ENCODE results near the gene RIN2.

GRCh38 chr20:19780261-19780660 is 22.2 kb downstream of the RIN2 start:
- TF ChIP-seq POLR2AphosphoS5 (IDR thresholded peaks at IDR 0.05; ENCODE audit: low read depth, low read length) (no peak), ATF3 (IDR thresholded peaks at IDR 0.05) (no peak), EZH2 (IDR thresholded peaks at IDR 0.05) (no peak), SIN3A (IDR thresholded peaks at IDR 0.05; ENCODE audit: low read depth) (no peak), YY1 (IDR thresholded peaks at IDR 0.05; ENCODE audit: extremely low read depth, insufficient replicate concordance, low read depth, low read length) (no peak), CTCF (IDR thresholded peaks at IDR 0.05 in 2 of 3, conservative IDR thresholded peaks at IDR 0.05 in 1 of 3; ENCODE audit: borderline replicate concordance in 1 of 3, insufficient read depth in 1 of 3, low read depth in 2 of 3, low read length in 2 of 3) (no peak), POLR2A (IDR thresholded peaks at IDR 0.05; ENCODE audit: borderline replicate concordance, extremely low read depth, insufficient read depth, insufficient read length) (no peak), FOSL1 (IDR thresholded peaks at IDR 0.05; ENCODE audit: low read depth) (no peak), JUND (IDR thresholded peaks at IDR 0.05) (no peak), ELF1 (IDR thresholded peaks at IDR 0.05; ENCODE audit: borderline replicate concordance, low read depth) (no peak), EZH2phosphoT487 (IDR thresholded peaks at IDR 0.05; ENCODE audit: borderline replicate concordance) (no peak), CBX3 (IDR thresholded peaks at IDR 0.05; ENCODE audit: low read depth) (no peak)

Measured in HCT116 (cell line).